ENCODE results near the gene COLEC11. TPM values are rescaled to one million over a fixed set of nuclear protein-coding genes. Genes with fewer than 3 reads are reported as not detected.

The COLEC11 gene
- total RNA-seq, 1 experiment from 2014 or later, result 1.3 TPM

DNA sequence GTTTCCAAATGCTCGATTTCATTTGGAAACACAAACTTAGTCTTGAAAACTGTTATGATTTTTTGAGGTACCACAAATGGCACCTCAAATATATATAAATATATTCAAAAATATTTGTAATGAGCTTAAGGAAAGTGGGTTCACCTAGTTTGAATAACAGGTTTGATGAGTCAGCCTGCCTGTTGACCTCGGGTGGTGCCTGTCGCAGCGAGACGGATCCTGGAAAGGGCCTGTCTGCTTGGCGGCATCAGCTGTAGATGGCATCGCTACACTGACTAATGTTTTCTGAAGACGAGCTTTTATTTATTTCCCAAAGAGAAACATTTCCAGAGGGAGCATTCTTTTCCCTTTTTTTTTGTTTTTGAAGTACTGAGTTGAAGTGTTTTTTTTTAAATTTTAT, 70.0 kb downstream of the COLEC11 start:
- no peak for ATAC-seq
- H3K36me3 Mint-ChIP-seq, result peaks cover 13% of the 10 kb centered on the region

GRCh38 chr2:3665886-3666612, 71.1 kb downstream of the COLEC11 start:
- ChIA-PET POLR2A (no interaction called here), CTCF (interaction anchor here (0.6 kb wide), 1 partner anchor 929 kb away, joined by 3 read pairs; no protein-coding TSS in a partner anchor)
- no peak overlapping the region for H3K27ac Mint-ChIP-seq
- peaks cover 20% of the 10 kb centered on the region for H3K36me3 Mint-ChIP-seq
- no peaks in the 10 kb centered on the region; the same call in 1 of the 2 replicates for H3K27me3 Mint-ChIP-seq (ENCODE audit: low read depth)
- H3K4me3 Mint-ChIP-seq, result no peak overlapping the region
- no peak for TF ChIP-seq ATF6 (CRISPR knock-in tag; IDR thresholded peaks at IDR 0.05)
- TF ChIP-seq USF2 (CRISPR knock-in tag; IDR thresholded peaks at IDR 0.05), result no peak
- no peak for TF ChIP-seq ZBTB21 (CRISPR knock-in tag; IDR thresholded peaks at IDR 0.05; ENCODE audit: borderline replicate concordance)
- TF ChIP-seq NFE2L1 (CRISPR knock-in tag; IDR thresholded peaks at IDR 0.05), result no peak
- no peak for TF ChIP-seq MAX (CRISPR knock-in tag; IDR thresholded peaks at IDR 0.05)
- TF ChIP-seq KAT7 (CRISPR knock-in tag; IDR thresholded peaks at IDR 0.05; ENCODE audit: borderline replicate concordance), result no peak
- peaks cover 45% of the 10 kb centered on the region for H3K9me3 Mint-ChIP-seq
- no peak for DNase-seq (ENCODE audit: low spot score)
- ATAC-seq, result no peak
- no peaks in the 10 kb centered on the region for H3K4me1 Mint-ChIP-seq

More for the DNA sequence above, 70.0 kb downstream of the COLEC11 start:
- ChIA-PET POLR2A (no interaction called here), CTCF (interaction anchor here (1.0 kb wide), 1 partner anchor 294 kb away, joined by 5 read pairs; no protein-coding TSS in a partner anchor)
- TF ChIP-seq IRF2 (CRISPR knock-in tag; IDR thresholded peaks at IDR 0.05; ENCODE audit: borderline replicate concordance, low read depth), result no peak
- Mint-ChIP-seq H3K27ac (no peak overlapping the region), H3K9me3 (peaks cover 40% of the 10 kb centered on the region), H3K4me1 (peaks cover 3% of the 10 kb centered on the region; the same call in 1 of the 2 replicates), H3K4me3 (no peak overlapping the region), H3K27me3 (ENCODE audit: low read depth) (no peaks in the 10 kb centered on the region; the same call in none of the 2 replicates)
- DNase-seq (ENCODE audit: low spot score), result no peak

DNA sequence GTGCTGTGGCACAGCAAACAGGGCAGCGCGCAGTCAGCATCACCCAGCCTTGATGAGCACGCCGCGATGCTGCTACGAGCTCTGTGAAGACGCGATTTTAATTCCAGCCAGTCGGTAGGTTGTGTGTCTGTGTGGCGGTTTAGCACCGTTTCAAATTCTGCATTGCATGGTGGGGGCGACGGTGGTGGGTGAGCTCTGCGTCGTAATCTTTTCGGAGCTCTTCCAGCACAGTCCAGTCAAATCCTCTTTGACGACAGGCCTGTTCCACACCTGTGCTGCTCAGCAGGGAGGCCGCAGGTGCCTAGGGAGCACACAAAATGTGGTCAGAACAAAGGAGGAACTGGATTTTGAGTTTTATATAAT, 71.7 kb downstream of the COLEC11 start:
- no peak for ATAC-seq
- H3K9me3 Mint-ChIP-seq, result peaks cover 46% of the 10 kb centered on the region
- TF ChIP-seq USF1 (CRISPR knock-in tag; IDR thresholded peaks at IDR 0.05) (no peak), EMX1 (CRISPR knock-in tag; IDR thresholded peaks at IDR 0.05) (no peak), USF2 (CRISPR knock-in tag; IDR thresholded peaks at IDR 0.05) (no peak), GABPB1 (CRISPR knock-in tag; IDR thresholded peaks at IDR 0.05) (no peak), HMGXB4 (CRISPR knock-in tag; IDR thresholded peaks at IDR 0.05) (no peak), ZNF396 (CRISPR knock-in tag; IDR thresholded peaks at IDR 0.05; ENCODE audit: borderline replicate concordance) (no peak), TP53 (CRISPR knock-in tag; IDR thresholded peaks at IDR 0.05) (no peak)
- TF ChIP-seq, protein P1, sequence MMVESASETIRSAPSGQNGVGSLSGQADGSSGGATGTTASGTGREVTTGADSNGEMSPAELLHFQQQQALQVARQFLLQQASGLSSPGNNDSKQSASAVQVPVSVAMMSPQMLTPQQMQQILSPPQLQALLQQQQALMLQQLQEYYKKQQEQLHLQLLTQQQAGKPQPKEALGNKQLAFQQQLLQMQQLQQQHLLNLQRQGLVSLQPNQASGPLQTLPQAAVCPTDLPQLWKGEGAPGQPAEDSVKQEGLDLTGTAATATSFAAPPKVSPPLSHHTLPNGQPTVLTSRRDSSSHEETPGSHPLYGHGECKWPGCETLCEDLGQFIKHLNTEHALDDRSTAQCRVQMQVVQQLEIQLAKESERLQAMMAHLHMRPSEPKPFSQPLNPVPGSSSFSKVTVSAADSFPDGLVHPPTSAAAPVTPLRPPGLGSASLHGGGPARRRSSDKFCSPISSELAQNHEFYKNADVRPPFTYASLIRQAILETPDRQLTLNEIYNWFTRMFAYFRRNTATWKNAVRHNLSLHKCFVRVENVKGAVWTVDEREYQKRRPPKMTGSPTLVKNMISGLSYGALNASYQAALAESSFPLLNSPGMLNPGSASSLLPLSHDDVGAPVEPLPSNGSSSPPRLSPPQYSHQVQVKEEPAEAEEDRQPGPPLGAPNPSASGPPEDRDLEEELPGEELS (CRISPR knock-in tag; IDR thresholded peaks at IDR 0.05), result no peak
- TF ChIP-seq, protein P2, sequence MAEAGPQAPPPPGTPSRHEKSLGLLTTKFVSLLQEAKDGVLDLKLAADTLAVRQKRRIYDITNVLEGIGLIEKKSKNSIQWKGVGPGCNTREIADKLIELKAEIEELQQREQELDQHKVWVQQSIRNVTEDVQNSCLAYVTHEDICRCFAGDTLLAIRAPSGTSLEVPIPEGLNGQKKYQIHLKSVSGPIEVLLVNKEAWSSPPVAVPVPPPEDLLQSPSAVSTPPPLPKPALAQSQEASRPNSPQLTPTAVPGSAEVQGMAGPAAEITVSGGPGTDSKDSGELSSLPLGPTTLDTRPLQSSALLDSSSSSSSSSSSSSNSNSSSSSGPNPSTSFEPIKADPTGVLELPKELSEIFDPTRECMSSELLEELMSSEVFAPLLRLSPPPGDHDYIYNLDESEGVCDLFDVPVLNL (CRISPR knock-in tag; IDR thresholded peaks at IDR 0.05; ENCODE audit: borderline replicate concordance, low read depth), result no peak
- H3K27me3 Mint-ChIP-seq (ENCODE audit: low read depth), result no peaks in the 10 kb centered on the region; the same call in 1 of the 2 replicates
- POLR2A ChIA-PET, result no interaction called here
- H3K4me1 Mint-ChIP-seq, result no peaks in the 10 kb centered on the region
- DNase-seq (ENCODE audit: low spot score), result no peak
- peaks cover 21% of the 10 kb centered on the region for H3K36me3 Mint-ChIP-seq
- CTCF ChIA-PET, result no interaction called here
- no peak overlapping the region for H3K4me3 Mint-ChIP-seq
- no peak overlapping the region for H3K27ac Mint-ChIP-seq
